Stimulated activated naive CD8-positive, alpha-beta T cell treated with anti-CD3 and anti-CD28 coated beads, Interleukin-15, amount 100 ng/mL, for 72 hours (primary cell): Measurements from ENCODE around the gene HDAC11.
A peak's percentile ranks its signal among the peaks of the same experiment; 100 is the strongest.

Source experiments
- ATAC-seq: fragments of 150-1000 bp; cut with Tn5 transposase; 2 replicates; pipeline ENCODE4 v1.10.0; 2021; ENCODE audit warnings: mild to moderate bottlenecking, moderate library complexity
- DNase-seq, 2 donors: peaks; one replicate each; pipeline ENCODE4 v3.0.0; 2021 to 2022
- H3K27ac Mint-ChIP-seq, 2 donors: one replicate each; pipeline ENCODE4 v1.8.0; 2022; ENCODE audit warnings: mild to moderate bottlenecking in 2 of 2, mixed read lengths in 2 of 2, moderate library complexity in 2 of 2
- H3K27me3 Mint-ChIP-seq: one replicate; pipeline ENCODE4 v1.8.0; 2022; ENCODE audit warnings: mixed read lengths
- H3K4me1 Mint-ChIP-seq: one replicate; pipeline ENCODE4 v1.8.0; 2022; ENCODE audit warnings: mild to moderate bottlenecking, mixed read lengths
- H3K4me3 Mint-ChIP-seq, 2 donors: one replicate each; pipeline ENCODE4 v1.8.0; 2022; ENCODE audit warnings: mild to moderate bottlenecking in 2 of 2, mixed read lengths in 2 of 2, moderate library complexity in 1 of 2
- H3K9me3 Mint-ChIP-seq, 2 donors: one replicate each; pipeline ENCODE4 v1.8.0; 2022; ENCODE audit warnings: mixed read lengths in 2 of 2

HDAC11 gene

DNA sequence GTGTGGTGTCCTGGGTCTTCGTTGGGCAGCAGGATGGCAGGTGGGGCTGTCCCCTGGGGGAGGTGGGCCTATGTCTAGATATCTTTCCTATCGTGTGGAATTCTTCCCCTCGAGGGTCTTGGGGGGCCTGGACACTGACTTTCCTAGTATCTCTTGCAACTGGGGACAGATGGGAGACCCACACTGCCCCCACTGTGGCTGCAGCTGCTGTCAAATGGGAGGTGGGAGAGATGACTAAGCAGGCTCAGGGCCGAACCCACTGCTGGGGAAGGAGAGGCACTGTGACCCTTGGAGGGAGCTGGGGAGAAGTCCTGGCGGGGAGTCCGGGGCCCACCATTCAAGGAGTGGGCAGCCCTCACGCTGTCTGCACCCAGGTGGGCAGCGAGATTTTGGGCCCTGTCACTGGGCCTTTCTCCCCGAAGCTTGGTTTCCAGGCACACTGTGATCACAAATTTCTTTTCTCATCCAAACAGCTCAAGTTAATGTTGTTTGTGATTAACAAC, 65.9 kb downstream of the HDAC11 start:
- DNase-seq (no peak), ATAC-seq (no peak)
- Mint-ChIP-seq H3K4me3 (no peak overlapping the region), H3K27ac (no peak overlapping the region), H3K4me1 (peaks cover 63% of the 10 kb centered on the region), H3K9me3 (peaks cover 2 to 6% of the 10 kb centered on the region in 2 donors), H3K27me3 (peaks cover 69% of the 10 kb centered on the region)

GRCh38 chr3:13546667-13547171, 66.6 kb downstream of the HDAC11 start:
- ATAC-seq (no peak), DNase-seq (no peak)
- peaks cover 68% of the 10 kb centered on the region for H3K4me1 Mint-ChIP-seq
- peaks cover 74% of the 10 kb centered on the region for H3K27me3 Mint-ChIP-seq
- no peak overlapping the region for H3K4me3 Mint-ChIP-seq
- H3K27ac Mint-ChIP-seq, result no peak overlapping the region
- no peaks in the 10 kb centered on the region for H3K9me3 Mint-ChIP-seq

- peak overlapping the region; percentile 52 to 63 for H3K4me3 Mint-ChIP-seq
- peaks cover 78% of the 10 kb centered on the region for H3K4me1 Mint-ChIP-seq
- H3K27me3 Mint-ChIP-seq, result peaks cover 84% of the 10 kb centered on the region
- H3K9me3 Mint-ChIP-seq, result no peaks in the 10 kb centered on the region
- no peak overlapping the region for H3K27ac Mint-ChIP-seq
- ATAC-seq (no peak), DNase-seq (no peak)
These were observed 67.7 kb downstream of the HDAC11 start for GRCh38 chr3:13547591-13548371.

- H3K27ac Mint-ChIP-seq, result peak within 1 kb of the TSS in 1 of 2 donors; percentile 29
- peaks cover 88% of the 10 kb centered on the region for H3K27me3 Mint-ChIP-seq
- ATAC-seq, result no peak
- peaks cover 83% of the 10 kb centered on the region for H3K4me1 Mint-ChIP-seq
- peak within 1 kb of the TSS; percentile 73 to 74 for H3K4me3 Mint-ChIP-seq
- no peaks in the 10 kb centered on the region for H3K9me3 Mint-ChIP-seq
- no peak for DNase-seq
These were observed 68.9 kb downstream of the HDAC11 start, which contains the start of gene FBLN2 for GRCh38 chr3:13548696-13549622. Gene FBLN2 (plus strand): TSS chr3:13549125. CDS start chr3:13570356, 21,231 bp downstream.

DNA sequence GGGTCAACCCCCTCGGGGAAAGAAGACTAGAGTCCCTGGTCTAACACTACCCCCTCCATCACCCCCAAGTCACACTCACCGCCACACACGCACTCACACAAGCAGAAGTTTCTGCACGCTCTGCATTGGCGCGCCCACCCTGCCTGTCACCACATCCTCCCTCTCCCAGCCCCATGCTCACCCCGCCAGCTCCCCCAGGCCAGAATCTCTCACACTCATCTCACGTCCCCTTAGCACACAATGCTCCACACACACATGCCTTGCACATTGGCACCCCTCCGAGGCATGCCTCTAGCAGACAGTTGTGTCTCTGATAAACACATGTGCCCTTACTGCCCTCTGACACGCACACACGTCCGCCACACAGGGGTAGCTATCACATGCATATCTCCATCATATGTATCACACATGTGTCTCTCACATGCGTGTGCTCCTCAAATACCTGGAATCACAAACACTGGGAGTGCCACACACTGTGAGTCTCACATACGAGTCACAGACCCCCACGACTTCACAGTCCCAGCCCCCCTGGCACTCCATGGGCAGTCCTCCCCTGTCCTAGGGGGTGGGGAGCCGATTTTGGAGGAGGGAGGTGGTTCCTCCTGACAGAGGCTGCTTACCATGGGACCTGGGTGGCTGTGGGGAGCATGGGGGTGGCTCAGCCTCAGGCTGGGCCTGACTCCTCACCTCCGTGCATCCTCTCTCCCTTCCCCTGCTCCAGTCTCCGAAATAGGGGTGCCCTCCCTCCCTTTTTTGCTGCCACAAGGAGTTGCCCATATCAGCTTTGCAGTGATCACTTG, 69.7 kb downstream of the HDAC11 start:
- Mint-ChIP-seq H3K4me1 (peaks cover 82% of the 10 kb centered on the region), H3K27ac (peak overlapping the region in 1 of 2 donors; percentile 29), H3K4me3 (peak overlapping the region; percentile 73 to 74), H3K9me3 (no peaks in the 10 kb centered on the region), H3K27me3 (peaks cover 92% of the 10 kb centered on the region)
- peak in 1 of 2 donors; percentile 25 for DNase-seq
- ATAC-seq, result peak; percentile 21

DNA sequence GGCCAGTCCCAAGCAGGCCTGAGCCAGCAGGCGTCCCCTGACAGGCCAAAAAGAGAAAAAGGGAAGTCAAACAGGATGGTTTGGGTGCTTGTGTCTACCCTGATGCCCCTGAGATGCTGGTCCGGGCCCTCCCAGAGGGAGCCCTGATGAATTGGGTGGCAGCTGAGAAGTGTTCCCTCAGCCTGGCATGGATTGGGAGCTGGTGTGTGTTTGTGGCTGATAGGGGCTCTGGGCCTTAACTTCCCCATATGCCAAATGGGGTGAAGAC, 70.3 kb downstream of the HDAC11 start:
- peaks cover 77% of the 10 kb centered on the region for H3K4me1 Mint-ChIP-seq
- ATAC-seq, result no peak
- H3K4me3 Mint-ChIP-seq, result peak overlapping the region in 1 of 2 donors; percentile 35
- peaks cover 87% of the 10 kb centered on the region for H3K27me3 Mint-ChIP-seq
- DNase-seq, result no peak
- no peaks in the 10 kb centered on the region for H3K9me3 Mint-ChIP-seq
- H3K27ac Mint-ChIP-seq, result no peak overlapping the region

DNA sequence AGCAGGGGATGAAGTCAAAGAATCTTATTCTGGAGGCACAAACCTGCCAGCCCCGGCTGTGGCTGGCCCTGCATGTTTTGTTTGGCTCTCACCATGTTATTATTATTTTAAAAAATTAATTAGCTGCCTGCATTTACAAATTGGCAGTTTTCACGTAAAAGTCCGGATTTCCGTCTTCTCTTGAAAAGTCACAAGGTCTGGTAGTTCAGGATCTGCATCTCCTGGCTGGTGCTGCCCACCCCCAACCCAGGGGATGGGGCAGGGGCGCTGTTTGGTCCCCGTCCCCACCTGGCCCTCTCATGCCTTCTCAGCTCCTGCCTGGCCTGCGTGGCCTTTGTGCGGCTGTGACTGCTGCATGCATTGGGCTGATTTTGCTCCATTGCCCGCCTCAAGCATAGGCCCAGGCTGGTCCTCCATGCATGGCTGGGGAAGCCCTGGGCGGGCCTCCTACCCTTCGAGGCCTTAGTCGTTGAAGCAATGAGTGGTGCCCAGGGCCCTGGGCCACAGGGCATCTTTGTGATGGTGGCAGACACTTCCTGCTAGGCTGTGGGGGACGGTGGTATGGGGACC, 70.8 kb downstream of the HDAC11 start:
- H3K9me3 Mint-ChIP-seq, result no peaks in the 10 kb centered on the region
- DNase-seq (no peak), ATAC-seq (no peak)
- peaks cover 82% of the 10 kb centered on the region for H3K27me3 Mint-ChIP-seq
- H3K27ac Mint-ChIP-seq, result no peak overlapping the region
- peaks cover 76% of the 10 kb centered on the region for H3K4me1 Mint-ChIP-seq
- peak overlapping the region in 1 of 2 donors; percentile 55 for H3K4me3 Mint-ChIP-seq

DNA sequence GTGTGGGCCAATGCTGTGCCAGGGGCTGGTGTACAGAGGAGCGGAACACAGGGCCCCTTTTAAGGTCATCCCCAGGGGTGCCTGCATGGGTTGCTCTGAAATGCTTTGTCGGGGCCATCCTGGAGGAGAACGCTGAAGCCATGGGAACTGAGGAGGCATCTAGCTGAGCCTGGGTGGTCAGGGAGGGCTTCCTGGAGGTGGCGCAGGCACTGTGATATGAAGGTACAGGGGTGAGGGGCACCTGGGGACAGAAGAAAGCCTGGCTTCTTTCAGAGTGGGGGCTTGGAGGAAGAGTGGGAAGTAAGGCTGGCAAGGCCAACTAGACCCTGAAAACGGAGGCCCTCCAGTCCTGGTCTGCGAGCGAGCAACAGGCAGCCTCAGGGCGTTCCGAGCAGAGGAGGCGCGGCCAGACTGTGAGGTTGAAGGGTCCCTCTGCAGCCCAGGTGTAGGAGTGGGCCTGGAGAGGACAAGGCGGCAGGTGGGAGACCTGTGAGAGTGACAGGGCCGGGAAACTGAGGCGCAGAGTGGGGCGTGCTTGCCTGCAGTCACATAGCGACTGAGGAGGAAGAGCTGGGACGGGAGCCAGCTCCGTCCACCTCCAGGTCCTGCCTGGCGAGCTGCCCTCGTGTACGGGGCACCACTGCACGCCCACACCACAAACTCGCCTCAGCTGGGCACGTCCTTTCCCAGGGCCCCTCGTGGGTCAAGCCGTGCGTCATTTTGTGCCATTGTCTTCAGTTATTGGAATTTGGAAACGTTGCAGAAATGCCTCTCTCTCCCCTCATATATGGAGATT, 72.9 kb downstream of the HDAC11 start:
- H3K27me3 Mint-ChIP-seq, result peaks cover 60% of the 10 kb centered on the region
- H3K9me3 Mint-ChIP-seq, result no peaks in the 10 kb centered on the region
- peak overlapping the region in 1 of 2 donors; percentile 40 for H3K4me3 Mint-ChIP-seq
- H3K4me1 Mint-ChIP-seq, result peaks cover 82% of the 10 kb centered on the region
- no peak for DNase-seq
- no peak for ATAC-seq
- peak overlapping the region in 1 of 2 donors; percentile 56 for H3K27ac Mint-ChIP-seq

DNA sequence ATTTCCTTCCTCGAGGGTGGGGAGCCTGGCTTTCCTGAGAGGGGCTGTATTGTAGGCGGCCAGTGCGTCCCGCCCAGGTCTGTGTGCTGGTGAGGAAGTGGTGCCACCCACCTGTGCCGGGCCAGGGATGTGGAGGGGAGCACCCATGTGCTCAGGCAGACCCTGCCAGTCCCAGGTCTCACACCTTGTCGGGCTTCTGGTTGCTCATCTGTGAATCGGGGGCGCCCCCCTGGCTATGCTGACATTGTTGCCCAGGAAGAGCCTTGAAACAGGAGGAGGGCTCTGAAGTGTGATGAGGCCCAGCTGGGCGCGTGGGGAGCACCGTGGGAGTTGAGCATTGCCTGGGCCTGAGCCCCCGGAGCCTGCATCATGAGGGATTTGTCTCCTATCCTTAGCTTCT, 73.6 kb downstream of the HDAC11 start:
- peak in 1 of 2 donors; percentile 22 for DNase-seq
- Mint-ChIP-seq H3K4me3 (peak overlapping the region in 1 of 2 donors; percentile 40), H3K9me3 (no peaks in the 10 kb centered on the region), H3K4me1 (peaks cover 79% of the 10 kb centered on the region), H3K27ac (no peak overlapping the region), H3K27me3 (peaks cover 54% of the 10 kb centered on the region)
- ATAC-seq, result peak; percentile 27

DNA sequence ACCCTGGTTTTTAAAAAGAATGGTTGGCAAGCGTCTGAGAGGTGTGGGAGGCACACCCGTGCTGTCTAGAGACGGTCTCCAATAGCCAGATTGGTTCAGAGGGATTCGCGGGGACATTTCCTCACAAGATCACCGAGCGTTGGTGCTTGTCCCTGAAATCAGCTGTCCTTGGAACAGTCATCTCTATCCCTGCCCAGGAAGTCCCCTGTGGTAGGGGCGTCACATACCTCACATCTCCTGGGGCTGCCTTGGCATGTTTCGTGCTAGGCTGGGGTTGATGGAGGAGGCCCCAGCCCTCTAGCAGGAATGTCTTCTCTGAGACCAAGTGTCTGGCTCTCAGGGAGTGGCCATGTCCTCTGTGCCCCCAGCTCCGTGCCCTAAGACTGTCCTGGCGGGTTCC, 75.6 kb downstream of the HDAC11 start:
- Mint-ChIP-seq H3K4me3 (no peak overlapping the region), H3K27ac (no peak overlapping the region), H3K9me3 (no peaks in the 10 kb centered on the region), H3K27me3 (peaks cover 46% of the 10 kb centered on the region), H3K4me1 (peaks cover 71% of the 10 kb centered on the region)
- no peak for DNase-seq
- ATAC-seq, result no peak
